ENCODE measurements around the gene GPX3.
A peak's percentile ranks its signal among the peaks of the same experiment; 100 is the strongest.

Gene GPX3

DNA sequence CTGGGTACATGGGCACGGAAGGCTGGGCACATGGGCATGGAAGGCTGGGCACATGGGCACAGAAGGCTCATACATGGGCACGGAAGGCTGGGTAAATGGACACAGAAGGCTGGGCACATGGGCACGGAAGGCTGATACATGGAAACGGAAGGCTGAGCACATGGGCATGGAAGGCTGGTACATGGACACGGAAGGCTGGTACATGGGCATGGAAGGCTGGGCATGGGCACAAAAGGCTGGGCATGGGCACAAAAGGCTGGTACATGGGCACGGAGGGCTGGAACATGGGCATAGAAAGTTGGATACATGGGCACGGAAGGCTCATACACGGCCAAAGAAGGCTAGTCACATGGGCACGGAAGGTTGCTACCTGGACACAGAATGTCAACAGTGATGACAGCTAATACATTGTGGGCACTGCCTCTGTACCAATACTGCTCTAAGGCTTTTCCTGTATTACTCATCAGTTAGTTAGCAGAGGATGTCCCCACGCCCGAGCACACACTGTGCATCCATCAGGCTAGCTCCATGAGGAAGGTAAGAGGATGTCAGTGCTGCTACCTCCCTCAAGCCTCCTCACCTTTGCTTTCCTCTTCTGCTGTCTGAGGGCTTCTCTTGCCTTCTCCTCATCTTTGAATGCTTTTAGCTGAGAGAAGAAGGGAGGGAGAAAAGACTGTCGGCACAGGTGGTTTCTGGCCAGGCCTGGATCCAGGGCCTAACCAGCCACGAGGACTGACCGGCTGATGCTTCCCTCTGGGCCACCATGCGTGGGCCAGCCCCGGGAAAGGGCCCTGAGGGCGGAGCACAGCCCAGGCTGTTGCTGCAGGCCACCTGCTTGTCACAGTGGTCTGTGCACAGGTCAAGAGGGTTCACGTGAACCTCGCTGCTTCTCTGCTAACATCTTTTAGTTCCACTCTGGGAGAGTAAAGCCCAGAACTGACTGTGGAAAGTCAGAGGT lies 14.3 kb downstream of the GPX3 start:
- no peak for DNase-seq

DNA sequence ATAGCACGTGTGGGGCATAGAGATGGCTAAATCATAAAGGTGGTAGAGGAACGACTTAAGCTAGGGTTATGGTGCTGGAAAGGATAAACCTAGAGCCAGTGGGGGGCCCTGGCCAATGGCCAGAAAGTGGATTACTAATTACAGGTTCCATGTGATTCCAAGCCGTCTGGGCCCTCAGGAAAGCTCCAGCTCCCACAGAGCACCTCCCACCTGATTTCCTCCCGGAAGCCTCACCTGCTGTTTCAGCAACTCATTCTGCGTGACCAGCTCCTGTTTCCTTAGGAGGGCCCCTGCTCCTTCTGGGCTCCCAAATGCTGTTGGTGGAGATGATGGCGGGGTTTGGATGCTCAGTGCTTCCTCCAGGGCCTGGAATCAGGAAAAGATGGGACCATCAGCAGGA lies 16.2 kb downstream of the GPX3 start:
- no peak for DNase-seq

DNA sequence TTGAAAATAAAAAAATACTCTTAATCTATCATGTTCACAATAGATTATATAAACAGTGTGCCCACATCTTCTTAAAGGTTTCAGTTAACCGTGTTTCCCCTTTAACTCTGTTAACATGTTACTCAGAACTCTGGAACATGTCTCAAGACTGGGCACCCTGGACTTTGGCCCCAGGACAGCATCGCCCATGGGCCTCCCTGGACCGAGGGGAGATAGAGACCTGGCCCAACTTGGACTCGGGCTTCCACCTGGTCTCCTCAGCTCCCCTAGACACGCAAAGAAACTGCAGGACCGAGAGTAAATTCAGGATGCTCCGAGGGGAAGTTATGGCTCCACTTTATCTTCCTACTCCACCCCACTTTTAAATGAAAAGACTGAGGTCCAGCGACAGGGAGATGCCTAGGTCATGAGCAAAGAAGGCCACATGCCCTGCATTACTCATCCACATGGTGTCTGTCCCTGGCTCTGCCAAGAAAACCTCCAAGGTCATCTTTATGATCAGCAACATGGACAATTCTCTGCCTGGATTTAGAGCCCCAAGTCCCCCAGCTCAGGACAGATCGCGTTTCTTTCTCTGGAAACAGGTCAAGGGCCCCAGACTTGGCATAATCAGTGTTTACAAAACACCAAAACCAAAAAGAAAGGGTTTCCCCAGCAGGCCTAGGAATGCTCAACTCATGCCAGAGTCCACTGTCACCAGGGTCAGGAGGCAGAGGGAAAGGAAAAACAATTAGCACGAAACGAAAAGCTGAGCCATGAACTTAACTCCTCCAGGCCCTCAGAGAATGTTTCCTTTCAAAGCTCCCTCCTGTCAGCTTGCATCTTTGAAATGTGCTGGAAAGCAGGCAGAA lies 17.4 kb downstream of the GPX3 start:
- DNase-seq = no peak

DNA sequence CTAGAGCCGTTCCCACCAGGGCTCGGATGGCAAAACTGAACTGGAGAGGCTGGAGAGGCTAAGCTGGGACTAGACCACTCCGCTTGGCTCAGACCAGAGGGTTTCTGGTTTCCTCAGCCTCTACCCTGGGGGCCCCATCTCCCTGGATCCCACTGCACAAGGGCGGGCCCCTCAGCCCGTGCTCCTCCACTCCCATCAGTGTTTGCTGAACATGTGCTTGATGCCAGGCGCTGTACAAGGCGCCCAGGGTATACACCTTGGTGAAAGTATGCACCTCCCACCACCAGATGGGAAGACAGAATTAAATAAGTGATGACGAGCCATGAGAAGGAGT lies 18.0 kb downstream of the GPX3 start:
- no peak for DNase-seq

DNA sequence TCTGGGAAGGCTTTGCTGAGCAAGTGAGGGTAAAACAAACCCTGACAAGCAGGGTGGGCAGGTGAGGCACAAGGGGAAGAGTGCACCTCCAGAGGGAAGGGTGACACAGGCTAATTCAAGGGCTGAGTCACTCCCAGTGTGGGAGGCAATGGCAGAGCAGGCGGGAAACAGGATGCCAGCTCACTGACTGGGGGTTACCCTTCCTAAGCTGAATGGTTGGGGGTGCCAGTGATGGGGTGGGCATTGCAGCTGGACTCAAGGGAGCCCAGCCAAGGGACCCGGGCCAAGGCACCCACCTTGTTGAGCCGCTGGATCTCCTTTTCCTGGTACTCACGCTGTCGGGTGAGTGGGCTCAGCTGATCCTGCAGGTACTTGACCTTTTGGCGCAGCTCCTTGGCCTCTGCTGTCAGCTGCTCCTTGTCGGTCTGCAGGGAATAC lies 18.4 kb downstream of the GPX3 start:
- DNase-seq = no peak

DNA sequence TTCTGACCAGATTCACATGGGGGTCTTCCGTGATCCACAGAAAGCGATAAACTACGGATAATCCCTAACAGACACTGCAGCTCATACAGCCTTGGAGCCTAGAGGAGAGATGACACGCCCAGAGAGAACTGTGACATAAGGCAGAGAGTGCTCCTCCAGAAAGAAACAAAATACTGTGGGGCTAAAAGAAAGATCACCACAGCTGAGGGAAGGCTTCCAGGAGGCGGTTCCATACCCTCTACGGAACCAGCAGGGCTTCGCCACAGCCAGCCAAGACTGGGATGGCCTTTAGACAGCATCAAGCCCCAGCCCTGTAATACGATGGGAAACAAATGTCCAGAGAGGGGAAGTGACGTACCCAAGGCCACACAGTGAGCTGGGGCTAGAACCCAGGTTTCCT lies 19.3 kb downstream of the GPX3 start:
- DNase-seq = no peak

DNA sequence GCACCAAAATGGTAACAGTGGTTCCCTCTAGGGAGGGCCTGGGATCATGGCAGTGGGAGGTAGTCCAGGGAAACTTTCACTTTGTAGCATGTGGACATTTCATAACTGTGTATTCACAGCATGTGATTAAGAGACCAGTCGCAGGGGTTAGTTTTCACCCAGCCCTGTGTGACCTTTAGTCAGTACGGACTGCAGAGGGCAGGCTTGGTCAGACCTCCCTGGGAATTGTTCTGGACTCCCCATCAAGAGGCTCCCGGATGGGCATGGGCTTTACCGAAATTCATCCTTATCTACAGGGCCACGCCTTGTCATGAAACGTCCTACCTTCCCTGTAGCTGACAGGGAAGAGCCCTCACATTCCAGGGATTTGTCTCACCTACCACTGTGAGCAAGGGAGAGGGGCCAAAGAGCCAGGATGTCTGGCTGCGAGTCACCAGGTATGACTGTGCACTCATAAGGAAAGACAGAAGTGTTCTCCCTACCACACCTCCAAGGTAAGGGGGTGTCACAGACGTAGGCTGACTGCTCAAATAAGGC lies 19.9 kb downstream of the GPX3 start:
- no peak for DNase-seq

DNA sequence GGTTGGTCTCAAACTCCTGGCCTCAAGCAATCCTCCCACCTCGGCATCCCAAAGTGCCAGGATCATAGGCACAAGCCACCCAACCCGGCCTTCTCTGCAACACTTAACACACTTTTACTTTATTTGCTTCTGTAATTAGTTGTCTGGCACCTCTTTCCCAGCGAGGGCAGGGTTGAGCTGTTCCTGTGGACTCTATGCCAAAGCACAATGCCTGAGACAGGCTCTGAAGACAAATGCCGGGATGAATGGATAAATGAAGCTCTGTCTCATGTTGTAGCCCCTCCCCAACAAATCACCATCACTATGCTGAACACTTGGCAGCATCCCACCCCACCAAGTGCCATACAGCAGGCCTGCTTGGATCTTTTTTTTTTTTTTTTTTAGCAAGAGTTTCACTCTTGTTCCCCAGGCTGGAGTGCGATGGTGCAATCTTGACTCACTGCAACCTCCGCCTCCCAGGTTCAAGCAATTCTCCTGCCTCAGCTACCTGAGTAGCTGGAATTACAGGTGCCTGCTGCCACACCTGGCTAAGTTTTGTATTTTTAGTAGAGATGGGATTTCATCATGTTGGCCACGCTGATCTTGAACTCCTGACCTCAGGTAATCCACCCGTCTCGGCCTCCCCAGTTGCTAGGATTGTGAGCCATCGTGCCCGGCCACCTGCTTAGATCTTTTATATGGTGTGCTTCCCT lies 21.3 kb downstream of the GPX3 start:
- no peak for DNase-seq

DNA sequence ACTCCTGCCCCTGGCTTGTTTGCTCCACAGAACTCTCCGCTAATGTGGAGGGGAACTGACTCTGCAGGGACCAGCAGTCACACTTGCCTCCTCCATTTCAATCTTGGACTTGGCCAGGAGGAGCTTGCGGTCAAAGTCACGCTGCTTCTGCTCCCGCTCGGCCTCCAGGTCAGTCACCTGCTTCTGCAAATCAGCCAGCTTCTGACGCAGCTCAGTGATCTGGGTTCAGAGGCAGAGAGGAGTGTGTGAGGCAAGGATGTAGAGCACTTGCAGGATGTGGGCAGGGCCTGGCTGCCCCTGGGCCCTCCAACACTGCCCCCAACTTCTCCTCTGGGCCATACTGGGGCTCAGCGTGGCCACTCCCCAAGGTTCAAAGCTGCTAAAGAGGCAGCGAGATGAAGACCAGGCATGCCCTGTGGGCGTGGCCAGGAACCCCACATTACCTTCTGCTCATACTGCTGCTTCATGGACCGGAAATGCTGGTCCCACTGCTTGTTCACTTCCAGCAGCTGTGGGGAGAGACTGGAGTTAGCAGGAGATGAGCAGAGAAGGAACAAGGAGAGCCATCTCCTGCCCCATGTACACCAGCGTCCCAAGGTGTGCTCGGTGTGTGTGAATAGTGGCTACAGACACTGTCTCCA lies 22.2 kb downstream of the GPX3 start:
- DNase-seq = no peak

DNA sequence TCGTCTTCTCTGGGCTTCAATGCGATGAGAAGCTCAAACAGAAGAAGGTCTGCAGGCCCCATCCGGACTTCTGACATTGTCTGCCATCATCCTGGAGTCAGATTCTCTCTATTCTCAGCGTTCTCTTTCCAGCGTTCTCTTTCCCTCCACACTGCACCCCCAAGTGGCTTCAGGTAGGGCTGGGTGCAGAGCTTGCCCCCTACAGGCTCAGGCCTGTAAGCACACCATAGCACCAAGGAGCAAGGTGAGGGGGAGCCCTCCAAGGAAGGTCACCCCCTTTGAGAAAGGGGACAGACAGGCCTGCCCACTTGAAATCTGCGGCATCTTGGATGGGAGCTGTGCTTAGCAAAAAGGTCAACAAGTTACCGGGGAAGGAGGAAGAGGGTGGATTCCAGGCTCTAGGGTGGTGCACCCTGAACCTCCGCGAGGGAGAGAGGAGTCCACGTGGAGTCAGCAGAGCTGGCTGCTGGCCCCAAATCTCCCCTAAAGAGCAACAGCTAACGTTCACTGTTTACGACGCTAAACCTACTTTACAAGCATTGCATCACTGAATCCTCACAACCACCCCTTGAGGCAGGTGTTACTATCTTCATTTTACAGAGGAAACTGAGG lies 27.5 kb downstream of the GPX3 start:
- no peak for DNase-seq

DNA sequence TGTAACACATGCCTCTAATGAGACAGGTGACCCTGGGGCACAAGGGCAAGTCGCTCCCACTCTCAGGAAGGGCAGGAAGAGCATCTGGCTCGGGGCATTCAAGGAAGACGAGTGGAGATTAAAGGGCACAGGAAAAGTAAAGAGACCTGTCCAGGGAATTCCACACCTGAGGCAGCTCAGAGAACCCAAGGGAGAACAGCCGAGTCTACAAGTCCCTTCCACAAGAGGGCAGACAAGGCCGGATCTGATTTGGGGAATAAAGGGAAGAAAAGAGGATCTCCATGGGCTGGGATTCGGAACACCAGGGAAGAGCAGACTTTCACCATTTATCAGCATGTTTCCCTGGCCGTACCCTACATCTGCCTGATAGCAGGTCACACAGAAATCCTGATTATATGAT lies 28.1 kb downstream of the GPX3 start:
- DNase-seq = no peak

DNA sequence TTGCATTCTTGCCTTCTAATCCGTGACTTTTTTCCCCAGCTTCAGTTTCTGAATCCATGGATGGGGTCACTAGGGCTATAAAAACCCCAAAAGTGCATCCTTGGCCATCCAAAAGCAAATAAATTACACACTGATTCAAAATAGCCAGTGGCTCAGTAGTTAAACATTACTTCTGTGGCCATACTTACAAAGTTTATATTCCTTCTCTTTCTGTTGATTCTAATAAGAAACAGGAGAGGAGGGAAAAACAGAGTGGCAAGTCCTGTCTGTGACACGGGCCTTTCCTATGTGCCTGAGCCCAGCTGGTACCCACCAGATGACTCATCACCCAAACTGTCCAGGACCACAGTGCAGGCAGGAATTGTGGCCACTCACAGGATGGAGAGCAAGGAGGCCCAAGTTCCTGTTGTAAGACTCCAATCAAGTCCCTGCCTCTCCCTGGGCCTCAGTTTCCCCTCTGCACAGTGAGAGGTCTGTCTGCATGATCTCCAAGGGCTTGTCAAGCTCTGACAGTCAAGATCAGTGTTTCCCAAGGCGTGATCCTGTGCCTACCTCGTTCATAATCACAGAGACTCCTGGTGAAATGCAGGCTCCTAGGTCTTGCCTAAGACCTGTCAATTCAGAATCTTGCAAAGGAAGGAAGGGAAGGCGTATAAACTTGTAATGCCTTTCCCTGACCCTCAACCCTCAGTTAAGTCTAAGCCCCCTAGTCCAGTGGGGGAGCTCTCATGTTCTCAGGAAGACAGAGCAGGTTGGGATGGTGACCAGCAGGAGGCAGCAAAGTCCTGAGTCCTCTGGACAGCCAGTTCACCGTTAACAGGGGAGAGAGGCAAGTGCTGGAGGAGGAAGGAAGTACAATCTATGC lies 30.9 kb downstream of the GPX3 start:
- DNase-seq = peak; percentile 57

DNA sequence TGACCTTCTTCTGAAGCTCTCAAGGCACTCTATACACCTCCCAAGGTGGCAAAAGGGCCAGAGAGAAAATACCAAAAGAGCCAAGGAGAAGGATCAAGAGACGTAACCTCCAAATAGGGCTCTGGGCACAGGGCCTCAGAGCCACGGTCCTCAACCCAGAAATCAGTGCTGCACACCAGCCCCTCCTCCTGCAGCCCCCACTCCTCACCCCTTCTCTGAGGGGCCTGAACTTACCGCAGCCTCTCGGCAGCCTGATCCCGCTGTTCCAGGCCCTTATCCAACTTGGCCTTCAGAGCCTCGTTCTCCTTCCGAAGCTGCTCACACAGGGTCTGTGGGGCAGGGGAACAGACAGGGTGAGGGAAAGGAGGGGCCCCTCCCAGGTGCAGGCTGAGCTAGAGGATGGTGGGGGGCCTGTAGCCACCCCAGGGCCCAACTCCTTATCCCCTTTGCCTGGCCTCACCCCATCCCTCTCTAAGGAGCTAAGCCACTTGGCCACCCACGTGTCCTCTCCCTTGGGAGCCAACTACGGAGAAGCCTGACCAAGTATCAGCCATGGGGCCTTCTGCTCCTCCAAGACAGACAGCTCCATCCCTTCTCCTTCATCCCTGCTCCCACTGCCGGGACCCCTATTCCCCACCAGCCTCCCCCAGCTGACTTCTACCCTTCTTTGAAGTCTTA lies 31.7 kb downstream of the GPX3 start:
- DNase-seq = no peak

DNA sequence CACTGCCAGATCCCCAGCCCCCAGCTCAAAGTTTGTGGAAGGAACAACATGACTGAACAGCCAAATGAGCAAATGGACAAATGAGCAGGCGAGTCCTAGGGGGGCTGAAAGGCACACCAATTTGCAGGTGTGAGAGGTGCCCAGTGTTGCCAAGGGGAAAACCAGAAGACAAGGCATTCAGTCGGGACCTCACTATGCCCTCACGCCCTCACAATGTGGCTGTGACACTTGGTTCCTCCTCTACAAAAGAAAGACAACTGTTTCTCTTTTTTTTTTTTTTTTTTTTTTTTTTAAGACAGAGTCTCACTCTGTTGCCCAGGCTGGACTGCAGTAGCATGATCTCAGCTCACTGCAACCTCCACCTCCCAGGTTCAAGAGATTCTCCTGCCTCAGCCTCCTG lies 32.4 kb downstream of the GPX3 start:
- no peak for DNase-seq

DNA sequence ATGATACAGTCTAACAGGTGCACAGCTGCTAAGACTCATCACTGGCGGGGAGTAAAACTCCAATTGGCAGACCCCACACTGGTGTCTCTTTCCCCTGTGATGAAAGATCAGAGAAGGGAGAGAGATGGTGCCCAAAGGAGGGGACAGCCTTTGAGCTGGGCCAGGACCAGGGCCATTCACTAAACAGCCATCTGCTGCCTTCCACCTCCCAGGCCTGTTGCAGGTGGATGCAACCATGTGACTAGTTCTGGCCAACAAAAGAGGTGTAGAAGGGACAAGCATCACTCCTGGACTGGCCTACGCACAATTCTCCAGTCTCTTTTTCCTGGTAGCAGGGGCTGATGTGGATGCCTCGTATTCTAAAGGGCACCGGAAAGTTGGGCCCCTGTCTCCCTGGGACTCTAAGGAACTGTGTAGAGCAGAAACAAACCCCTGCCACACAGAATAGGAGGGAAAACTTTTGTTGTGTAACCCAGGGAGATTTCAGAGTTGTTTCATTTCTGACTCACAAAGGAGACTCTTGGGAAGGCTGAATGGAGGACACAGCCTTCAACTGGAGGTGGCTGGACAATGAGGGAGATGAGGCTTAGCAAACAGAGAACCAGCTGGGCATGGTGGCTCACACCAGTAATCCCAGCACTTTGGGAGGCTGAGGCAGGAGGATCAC lies 33.5 kb downstream of the GPX3 start:
- no peak for DNase-seq

DNA sequence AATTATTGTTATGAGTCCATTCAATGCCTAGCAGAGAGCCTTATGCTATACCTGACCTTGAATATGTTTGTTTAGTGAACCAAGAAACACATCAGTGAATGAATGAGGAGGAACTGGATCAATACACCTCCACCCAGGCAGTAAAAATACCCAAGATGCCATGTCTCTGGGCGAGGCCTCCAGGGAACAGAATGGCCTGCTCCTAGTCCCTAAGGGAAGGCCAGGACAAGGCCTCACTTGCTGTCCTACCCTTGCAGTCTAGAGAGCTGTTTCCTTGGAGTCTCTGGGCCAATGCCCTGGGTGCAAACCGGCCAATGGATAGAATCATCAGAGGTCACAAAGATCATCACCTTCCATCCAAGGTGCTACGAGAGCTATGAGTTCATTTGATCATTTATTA lies 34.3 kb downstream of the GPX3 start:
- DNase-seq = no peak

DNA sequence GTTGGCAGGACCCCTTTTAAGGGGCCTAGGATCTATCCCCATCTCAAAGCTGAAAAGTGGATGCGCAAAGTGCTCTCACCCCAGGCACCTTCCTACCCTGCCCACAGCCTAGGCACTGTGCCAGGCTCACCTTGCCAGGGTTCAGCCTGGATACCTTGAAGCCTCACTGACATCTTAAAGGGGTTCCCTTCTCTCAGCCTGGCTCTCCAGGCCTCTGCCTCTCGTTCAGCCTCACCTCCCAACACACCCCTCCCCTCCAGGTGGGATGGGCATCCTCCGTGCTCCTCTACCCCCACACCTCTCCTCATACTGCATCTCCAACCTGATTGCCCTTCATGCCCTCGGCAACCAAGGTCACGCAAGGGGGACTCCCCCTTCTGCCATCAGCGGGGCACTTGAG lies 34.9 kb downstream of the GPX3 start:
- no peak for DNase-seq

DNA sequence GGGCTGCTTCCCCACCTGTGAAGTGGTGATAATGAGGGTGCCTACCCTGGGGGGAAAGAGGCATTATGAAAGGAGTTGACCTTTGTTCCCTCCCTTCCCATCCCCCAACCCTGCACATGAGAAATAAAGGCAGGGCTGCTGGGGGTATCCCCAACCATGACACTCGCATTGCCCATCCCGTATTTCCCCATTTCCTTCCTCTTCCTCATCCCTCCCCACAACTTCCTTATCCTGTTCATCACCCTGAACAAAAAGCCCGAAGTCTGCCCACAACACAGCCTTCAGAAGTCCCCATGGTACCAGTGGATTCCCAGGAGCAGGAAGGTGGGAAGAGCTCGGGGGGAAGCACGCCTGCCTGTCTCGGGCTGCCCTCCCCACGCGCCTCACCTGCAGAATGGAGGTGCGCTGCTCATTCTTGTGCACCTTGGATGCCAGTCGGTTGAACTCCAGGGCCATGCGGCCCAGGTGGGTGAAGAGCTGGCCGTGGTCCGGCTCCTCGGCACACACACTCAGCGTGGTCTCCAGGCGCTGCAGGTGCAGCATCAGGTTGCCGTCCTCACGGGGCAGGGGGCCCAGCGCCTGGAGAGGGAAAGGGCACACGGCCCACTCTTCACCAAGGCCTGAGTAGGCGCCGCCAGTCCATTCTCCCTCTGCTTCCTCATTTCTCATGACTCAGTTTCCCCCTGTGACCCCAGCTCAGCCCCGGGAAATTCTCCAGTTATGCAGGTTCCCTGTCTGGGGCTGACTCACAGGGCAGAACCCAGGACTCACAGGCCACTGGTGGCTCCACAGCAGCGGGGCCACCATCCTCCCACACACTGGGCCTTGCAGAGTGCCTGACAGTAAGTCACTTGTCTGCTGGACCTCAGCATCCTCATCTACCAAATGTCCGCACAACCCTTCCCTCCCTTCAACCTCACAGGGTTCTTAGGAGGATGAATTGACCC lies 36.3 kb downstream of the GPX3 start:
- DNase-seq = no peak

DNA sequence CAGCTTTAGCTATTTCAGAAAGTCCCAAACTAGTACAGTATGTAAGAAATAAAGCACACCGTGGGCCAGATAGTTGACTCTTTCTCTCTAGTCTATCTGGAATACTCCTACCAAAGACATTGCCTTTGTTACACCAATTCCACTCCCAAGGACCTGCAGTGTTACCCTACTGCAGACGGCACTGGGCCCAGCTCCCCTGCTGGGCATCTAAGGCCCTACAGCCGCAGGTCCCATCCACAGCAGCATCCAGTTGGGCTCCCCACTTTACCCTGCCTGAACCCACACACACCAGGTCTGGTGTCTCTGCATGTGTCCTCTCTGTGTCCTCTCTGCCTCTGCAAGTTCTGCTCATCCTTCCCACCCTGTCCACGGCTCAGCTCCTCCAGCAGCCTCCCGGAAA lies 37.9 kb downstream of the GPX3 start:
- no peak for DNase-seq

Data from NCI-H1694 (cell line).